DMS79 treated with DMSO at 0.1 percent for 48 hours (cell line): ENCODE data around the gene TBC1D10A.
A peak's percentile ranks its signal among the peaks of the same experiment; 100 is the strongest.

Source experiments
- DNase-seq: peaks from one replicate; lab custom pipeline; 2025; lab: John Stamatoyannopoulos, UW

The TBC1D10A gene

DNA sequence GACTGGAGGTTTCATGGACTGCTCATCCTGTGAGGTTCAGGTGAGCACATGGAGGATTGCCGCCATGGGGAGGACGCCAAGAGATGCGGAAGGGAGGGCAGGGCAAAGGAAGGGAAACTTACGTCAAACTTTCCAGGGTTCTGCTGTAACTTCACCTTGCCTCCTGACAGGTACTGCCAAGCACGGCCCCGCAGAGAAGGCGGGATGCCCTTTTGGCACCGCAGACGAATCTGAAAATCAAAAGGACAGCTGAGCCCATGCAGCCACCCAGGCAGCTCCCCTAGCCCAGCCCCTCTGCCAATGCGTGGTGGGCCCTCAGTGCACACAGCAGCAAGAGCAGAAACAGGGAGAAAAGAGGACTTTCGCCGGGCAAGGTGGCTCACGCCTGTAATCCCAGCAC is 27.4 kb downstream of the TBC1D10A start:
- no peak for DNase-seq

DNA sequence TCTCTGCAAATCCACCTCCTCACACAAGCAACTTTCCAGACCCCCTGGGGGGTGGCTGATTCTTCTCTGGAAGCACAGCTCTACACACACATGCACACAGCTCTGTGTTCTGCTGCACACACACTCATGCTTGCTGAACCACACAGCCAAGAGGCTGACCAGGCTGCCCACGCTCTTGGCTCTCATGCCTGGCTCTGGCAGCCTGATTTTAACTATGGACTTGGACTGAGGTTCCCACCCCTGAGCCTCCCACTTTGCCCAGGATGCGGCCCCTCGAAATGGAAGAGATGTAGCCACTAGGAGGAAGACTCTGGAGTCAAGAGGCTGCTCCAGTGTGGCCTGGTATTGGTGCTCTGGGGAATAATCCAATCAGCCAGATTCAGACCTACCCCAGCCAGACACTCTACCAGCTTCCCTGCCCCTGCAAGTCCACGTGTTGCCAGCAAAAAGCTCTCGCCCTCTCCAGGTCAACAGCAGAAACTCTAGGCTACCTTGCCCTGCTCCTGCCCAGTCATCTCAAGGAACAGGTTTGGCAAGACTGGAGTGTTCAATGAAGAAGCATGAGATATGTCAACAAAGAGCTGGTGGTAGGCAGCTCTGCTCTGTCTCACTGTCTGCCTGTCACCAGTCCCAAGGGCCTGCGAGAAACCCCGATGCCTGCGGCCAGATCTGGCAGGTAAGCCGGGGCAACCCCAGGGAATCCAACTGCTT is 28.6 kb downstream of the TBC1D10A start:
- DNase-seq = peak; percentile 79

- no peak for DNase-seq
These were observed 29.3 kb downstream of the TBC1D10A start for GRCh38 chr22:30297276-30297990.

- no peak for DNase-seq
These were observed 29.9 kb downstream of the TBC1D10A start for GRCh38 chr22:30296833-30297232.

DNA sequence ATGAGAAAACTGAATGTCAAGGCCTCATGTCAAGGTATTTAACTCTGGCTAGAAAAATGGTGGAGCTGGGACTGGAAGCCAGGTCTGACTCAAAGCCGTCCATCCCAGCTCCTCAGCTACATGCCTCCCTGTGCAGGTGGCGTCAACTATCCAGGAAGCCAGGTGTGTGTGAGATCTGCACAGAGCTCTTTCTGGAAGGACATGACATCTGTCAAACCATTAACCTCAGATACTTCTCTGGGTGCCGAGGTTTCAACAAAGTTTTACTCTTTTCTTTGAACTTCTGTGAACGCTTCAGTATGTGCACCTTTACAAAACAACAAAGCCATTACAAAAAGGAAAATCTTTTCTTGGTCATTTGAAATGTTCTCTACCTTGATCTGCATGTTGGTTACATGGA is 30.4 kb downstream of the TBC1D10A start:
- DNase-seq = no peak

GRCh38 chr22:30295576-30295975 is 31.2 kb downstream of the TBC1D10A start:
- no peak for DNase-seq

DNA sequence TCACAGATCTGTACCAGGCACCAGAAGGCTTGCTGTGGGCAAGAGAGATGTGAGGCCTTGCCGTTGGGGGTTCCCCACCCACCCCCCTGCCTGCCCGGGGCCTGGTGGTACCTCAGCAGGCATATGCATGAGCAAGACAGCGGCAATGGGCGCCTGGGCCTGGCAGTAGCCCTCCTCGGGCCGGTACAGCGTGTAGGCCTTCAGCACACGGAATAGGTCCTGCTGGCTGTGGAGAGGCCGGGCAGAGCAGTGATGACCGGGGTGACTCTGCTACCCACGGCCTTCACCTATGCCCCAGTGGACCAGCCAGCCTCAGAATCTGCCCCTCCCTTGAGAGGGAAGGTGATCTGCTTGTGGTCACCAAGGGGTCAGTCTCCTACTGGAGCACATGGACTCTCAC is 31.9 kb downstream of the TBC1D10A start:
- DNase-seq = no peak

DNA sequence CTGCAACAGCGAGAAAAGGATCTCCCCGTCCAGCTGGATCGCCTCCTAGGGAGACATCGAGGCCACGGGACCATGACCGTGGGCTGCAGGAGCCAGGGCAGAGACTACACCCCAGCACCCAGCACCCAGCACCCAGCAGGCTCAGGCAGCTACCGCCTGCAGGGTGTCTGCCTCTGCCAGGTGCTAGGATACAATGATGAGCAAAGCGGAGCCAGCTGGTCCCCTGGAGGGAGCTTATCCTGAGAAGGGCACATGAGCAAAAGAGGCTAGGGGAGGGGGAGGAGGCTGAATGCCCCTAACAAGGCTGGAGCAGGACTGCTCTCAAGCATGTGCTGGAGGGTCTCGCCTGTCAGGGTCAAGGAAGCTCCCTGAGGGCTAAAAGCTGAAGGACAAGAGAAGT is 32.7 kb downstream of the TBC1D10A start:
- no peak for DNase-seq

GRCh38 chr22:30293026-30293425 is 33.7 kb downstream of the TBC1D10A start:
- DNase-seq = peak; percentile 44

- DNase-seq = no peak
These were observed 34.4 kb downstream of the TBC1D10A start for GRCh38 chr22:30292069-30292970.

GRCh38 chr22:30291058-30291892 is 35.5 kb downstream of the TBC1D10A start:
- DNase-seq = peak; percentile 30

- DNase-seq = peak; percentile 30
These were observed 36.2 kb downstream of the TBC1D10A start for GRCh38 chr22:30290342-30291057.

DNA sequence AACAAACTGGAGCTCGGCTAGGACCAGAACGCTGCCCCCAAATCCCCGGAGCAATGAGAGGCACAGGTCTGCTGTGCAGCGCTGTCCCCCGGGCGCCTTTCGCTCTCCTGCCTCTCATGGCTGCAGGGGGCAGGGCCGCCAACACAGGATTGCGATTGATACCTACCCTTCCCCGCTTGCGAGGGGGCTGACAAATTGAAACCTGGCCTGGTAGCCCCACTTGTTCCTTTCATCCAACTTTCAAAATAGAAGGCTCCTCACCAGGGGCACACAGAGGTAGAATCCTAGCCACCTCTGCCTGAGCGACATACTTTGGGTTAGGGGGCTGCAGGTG is 36.8 kb downstream of the TBC1D10A start:
- DNase-seq = no peak

GRCh38 chr22:30289141-30289979 is 37.4 kb downstream of the TBC1D10A start, which contains the start of gene CASTOR1:
Gene CASTOR1, minus strand, starts transcription at chr22:30289505. Its CDS starts 8 bp downstream, at chr22:30289497.
- DNase-seq = peak; percentile 71

DNA sequence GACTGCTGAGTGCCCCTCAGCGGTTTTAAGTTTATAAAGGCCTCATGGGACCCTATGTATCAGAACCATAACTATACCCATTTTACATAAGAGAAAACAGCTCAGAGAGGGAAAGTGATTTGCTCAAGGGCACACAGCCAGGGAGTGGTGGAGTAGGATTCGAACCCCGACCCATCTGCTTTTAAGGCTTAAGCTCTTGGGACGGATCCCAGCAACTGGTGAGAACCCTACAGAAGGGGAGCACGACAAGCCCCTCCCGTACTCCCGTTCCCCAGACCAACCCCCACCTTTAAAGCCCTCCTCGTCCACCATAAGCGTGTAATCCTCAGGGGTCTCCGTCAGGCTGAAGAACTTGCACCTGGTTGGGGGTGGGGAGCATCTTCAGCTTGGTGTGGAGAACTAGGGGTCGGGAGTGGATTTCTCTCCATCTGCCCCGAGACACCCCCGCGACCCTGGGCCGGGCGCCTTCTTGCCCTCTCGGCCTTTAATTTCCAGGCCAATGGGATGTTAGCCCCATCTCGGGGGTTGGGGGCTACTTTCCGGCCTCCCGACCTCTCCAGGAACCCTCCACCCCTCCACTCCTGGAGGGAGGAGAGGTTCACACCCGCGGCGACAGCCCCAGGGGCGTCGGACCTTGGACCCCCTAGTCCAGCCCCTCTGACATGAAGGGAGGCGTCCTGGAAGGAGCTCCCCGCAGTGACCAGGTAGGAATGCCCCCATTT is 38.2 kb downstream of the TBC1D10A start:
- DNase-seq = no peak

GRCh38 chr22:30287648-30288418 is 38.9 kb downstream of the TBC1D10A start:
- DNase-seq = peak; percentile 13

GRCh38 chr22:30286813-30287647 is 39.7 kb downstream of the TBC1D10A start:
- DNase-seq = peak; percentile 8

- no peak for DNase-seq
These were observed 40.4 kb downstream of the TBC1D10A start for GRCh38 chr22:30286331-30286730.
